Measurements from ENCODE around the gene ITPR2.

Gene ITPR2

DNA sequence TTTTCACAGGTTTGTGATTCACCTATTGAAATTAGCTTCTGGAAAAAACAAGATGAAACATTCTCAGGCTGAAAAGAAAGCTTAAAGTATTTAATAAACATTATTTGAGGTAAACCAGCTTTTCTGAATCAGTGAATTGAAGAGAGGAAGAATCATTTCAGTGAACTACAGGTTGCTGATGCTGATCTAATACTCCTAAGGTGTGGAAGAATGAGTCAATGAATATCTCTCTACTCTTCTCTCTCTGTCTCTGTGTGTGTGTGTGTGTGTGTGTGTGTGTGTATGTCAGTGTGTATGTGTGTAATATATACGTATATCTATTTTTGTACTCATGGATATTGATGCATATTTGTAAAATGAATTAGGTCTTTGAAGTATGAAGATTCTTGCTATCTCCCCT, 325.4 kb downstream of the ITPR2 start:
- no peaks in the 10 kb centered on the region for H3K27me3 ChIP-seq (ENCODE audit: low read depth, low read length)
- no peaks in the 10 kb centered on the region for H3K9me3 ChIP-seq (ENCODE audit: insufficient read depth, low read length)
- no peaks in the 10 kb centered on the region for H3K79me2 ChIP-seq (ENCODE audit: low read length)
- no peak overlapping the region for H3K9ac ChIP-seq (ENCODE audit: low read length)
- H3K27ac ChIP-seq (ENCODE audit: low read length): no peak overlapping the region
- peaks cover 19% of the 10 kb centered on the region for H3K36me3 ChIP-seq (replicated peaks; ENCODE audit: low read depth, low read length)
- H3K4me3 ChIP-seq (ENCODE audit: low read length): no peak overlapping the region
- H2AFZ ChIP-seq (ENCODE audit: low read depth, low read length): no peak overlapping the region
- H3K4me2 ChIP-seq (ENCODE audit: low read length): no peak overlapping the region
- TF ChIP-seq, protein P1, sequence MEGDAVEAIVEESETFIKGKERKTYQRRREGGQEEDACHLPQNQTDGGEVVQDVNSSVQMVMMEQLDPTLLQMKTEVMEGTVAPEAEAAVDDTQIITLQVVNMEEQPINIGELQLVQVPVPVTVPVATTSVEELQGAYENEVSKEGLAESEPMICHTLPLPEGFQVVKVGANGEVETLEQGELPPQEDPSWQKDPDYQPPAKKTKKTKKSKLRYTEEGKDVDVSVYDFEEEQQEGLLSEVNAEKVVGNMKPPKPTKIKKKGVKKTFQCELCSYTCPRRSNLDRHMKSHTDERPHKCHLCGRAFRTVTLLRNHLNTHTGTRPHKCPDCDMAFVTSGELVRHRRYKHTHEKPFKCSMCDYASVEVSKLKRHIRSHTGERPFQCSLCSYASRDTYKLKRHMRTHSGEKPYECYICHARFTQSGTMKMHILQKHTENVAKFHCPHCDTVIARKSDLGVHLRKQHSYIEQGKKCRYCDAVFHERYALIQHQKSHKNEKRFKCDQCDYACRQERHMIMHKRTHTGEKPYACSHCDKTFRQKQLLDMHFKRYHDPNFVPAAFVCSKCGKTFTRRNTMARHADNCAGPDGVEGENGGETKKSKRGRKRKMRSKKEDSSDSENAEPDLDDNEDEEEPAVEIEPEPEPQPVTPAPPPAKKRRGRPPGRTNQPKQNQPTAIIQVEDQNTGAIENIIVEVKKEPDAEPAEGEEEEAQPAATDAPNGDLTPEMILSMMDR (IDR thresholded peaks at IDR 0.05; ENCODE audit: low read depth, low read length): no peak
- TF ChIP-seq EZH2phosphoT487 (IDR thresholded peaks at IDR 0.05; ENCODE audit: low read depth): no peak
- no peaks in the 10 kb centered on the region for H3K4me1 ChIP-seq (ENCODE audit: low read length)
- no peaks in the 10 kb centered on the region; the same call in 1 of the 2 replicates for H4K20me1 ChIP-seq (ENCODE audit: insufficient read depth, low read length)

DNA sequence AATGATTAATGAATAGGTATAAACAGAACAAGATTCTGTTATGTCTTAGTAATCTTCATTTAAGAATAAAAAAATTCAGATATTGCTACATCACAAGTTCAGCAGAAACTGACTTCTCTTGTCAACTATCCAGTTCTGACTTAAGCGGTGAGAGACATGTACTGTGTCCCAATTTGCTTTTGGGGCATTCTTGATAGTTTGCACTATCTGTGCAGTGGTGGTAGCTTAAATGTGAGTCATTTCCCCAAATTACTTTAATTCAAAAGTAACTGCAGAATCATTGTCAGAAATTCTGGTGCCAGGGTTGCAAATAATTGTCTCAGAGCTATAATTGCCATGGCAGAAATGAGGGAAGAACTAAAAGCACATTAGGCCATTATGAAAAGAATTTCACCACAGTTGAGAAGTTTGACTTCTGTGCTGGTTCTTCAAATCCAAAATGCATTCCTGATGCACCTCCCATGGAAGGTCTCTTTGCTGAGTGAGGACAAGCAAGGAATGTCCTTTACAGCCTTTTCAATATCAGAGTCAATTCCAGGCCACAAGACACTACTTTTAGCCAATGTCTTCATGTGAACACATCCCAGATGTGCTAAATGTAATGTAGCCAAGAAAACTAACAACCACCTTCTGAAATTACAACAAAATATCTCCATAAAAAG, 332.9 kb downstream of the ITPR2 start:
- peaks cover 5% of the 10 kb centered on the region for H3K36me3 ChIP-seq (replicated peaks; ENCODE audit: low read depth, low read length)
- H3K4me2 ChIP-seq (ENCODE audit: low read length): no peak overlapping the region
- no peak overlapping the region for H3K9ac ChIP-seq (ENCODE audit: low read length)
- no peak overlapping the region for H2AFZ ChIP-seq (ENCODE audit: low read depth, low read length)
- H3K4me1 ChIP-seq (ENCODE audit: low read length): no peaks in the 10 kb centered on the region
- TF ChIP-seq EZH2phosphoT487 (IDR thresholded peaks at IDR 0.05; ENCODE audit: low read depth): no peak
- TF ChIP-seq, protein P1 (IDR thresholded peaks at IDR 0.05; ENCODE audit: low read depth, low read length): no peak
- H4K20me1 ChIP-seq (ENCODE audit: insufficient read depth, low read length): no peaks in the 10 kb centered on the region
- H3K79me2 ChIP-seq (ENCODE audit: low read length): no peaks in the 10 kb centered on the region
- no peaks in the 10 kb centered on the region for H3K27me3 ChIP-seq (ENCODE audit: low read depth, low read length)
- no peaks in the 10 kb centered on the region for H3K9me3 ChIP-seq (ENCODE audit: insufficient read depth, low read length)
- H3K27ac ChIP-seq (ENCODE audit: low read length): no peak overlapping the region
- H3K4me3 ChIP-seq (ENCODE audit: low read length): no peak overlapping the region

DNA sequence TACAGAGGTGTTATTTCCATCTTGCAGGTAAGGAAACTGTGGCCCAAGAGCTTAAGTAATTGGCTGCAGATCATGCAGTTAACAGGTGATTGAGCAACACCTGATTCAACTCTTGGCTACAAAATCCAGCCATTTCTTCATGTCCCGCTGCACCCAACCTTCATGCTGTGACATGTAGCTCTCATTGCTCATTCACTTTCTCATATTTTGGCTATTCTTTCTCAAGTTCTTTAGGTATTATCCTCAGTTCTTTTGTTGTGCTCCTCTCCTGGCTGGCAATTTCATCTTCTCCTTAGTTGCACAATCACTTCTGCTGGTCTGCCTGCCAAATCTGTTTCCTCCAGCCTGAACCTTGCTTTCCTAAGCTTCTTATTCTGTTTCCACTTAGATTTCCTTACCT, 336.8 kb downstream of the ITPR2 start:
- no peaks in the 10 kb centered on the region for H3K79me2 ChIP-seq (ENCODE audit: low read length)
- no peaks in the 10 kb centered on the region for H4K20me1 ChIP-seq (ENCODE audit: insufficient read depth, low read length)
- no peaks in the 10 kb centered on the region for H3K9me3 ChIP-seq (ENCODE audit: insufficient read depth, low read length)
- no peak overlapping the region for H2AFZ ChIP-seq (ENCODE audit: low read depth, low read length)
- no peaks in the 10 kb centered on the region for H3K27me3 ChIP-seq (ENCODE audit: low read depth, low read length)
- no peaks in the 10 kb centered on the region for H3K4me1 ChIP-seq (ENCODE audit: low read length)
- no peak overlapping the region for H3K4me2 ChIP-seq (ENCODE audit: low read length)
- TF ChIP-seq, protein P1 (IDR thresholded peaks at IDR 0.05; ENCODE audit: low read depth, low read length): no peak
- no peak for TF ChIP-seq EZH2phosphoT487 (IDR thresholded peaks at IDR 0.05; ENCODE audit: low read depth)
- H3K9ac ChIP-seq (ENCODE audit: low read length): no peak overlapping the region
- H3K4me3 ChIP-seq (ENCODE audit: low read length): no peak overlapping the region
- H3K36me3 ChIP-seq (replicated peaks; ENCODE audit: low read depth, low read length): peaks cover 9% of the 10 kb centered on the region
- H3K27ac ChIP-seq (ENCODE audit: low read length): no peak overlapping the region

DNA sequence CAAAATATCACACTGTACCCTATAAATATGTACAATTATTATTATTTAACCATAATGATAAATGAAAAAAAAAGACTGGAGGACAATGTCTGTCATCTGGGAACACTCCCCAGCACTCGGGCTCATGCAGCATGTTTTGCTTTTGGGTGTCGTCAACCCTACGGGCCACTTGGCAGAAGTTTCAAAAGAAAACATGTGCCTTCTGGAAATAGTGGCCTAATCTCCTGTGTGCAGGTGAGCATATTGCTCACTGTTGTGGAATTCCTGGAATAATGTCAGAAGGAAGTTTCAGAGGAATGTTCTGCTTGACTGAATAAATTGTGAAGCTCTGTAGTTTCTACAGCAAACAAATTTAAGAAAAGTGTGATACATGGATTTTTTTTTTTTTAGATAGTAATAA, 339.3 kb downstream of the ITPR2 start:
- Histone ChIP-seq H2AFZ (ENCODE audit: low read depth, low read length) (no peak overlapping the region), H3K36me3 (replicated peaks; ENCODE audit: low read depth, low read length) (peaks cover 13% of the 10 kb centered on the region), H3K27ac (ENCODE audit: low read length) (no peak overlapping the region)

More for the DNA sequence above, 339.3 kb downstream of the ITPR2 start:
- Histone ChIP-seq H4K20me1 (ENCODE audit: insufficient read depth, low read length) (no peaks in the 10 kb centered on the region), H3K9ac (ENCODE audit: low read length) (no peak overlapping the region), H3K27me3 (ENCODE audit: low read depth, low read length) (no peaks in the 10 kb centered on the region), H3K4me1 (ENCODE audit: low read length) (no peaks in the 10 kb centered on the region), H3K79me2 (ENCODE audit: low read length) (no peaks in the 10 kb centered on the region), H3K4me3 (ENCODE audit: low read length) (no peak overlapping the region), H3K9me3 (ENCODE audit: insufficient read depth, low read length) (no peaks in the 10 kb centered on the region), H3K4me2 (ENCODE audit: low read length) (no peak overlapping the region)
- no peak for TF ChIP-seq EZH2phosphoT487 (IDR thresholded peaks at IDR 0.05; ENCODE audit: low read depth)
- TF ChIP-seq, protein P1 (IDR thresholded peaks at IDR 0.05; ENCODE audit: low read depth, low read length): no peak

Measured in OCI-LY3 (cell line).